WTC11 (cell line): ENCODE results near the gene ANGPTL1. TPM values are rescaled to one million over a fixed set of nuclear protein-coding genes. Genes with fewer than 3 reads are reported as not detected.

ENCODE experiments used
- ATAC-seq: fragments of 200-7000 bp; cut with Tn5 transposase; 2 replicates; pipeline ENCODE4 v1.10.0; 2021; ENCODE audit warnings: mild to moderate bottlenecking, moderate library complexity
- CTCF ChIA-PET: fragments of 300-600 bp; sonication (Branson Sonifier 250); formaldehyde crosslinking; loops from one replicate; lab custom pipeline; 2021; ENCODE audit warnings: antibody characterized with exemption; lab: Charles Lee
- POLR2A ChIA-PET: fragments of 350-600 bp; sonication (Branson Sonifier 250); formaldehyde crosslinking; loops from one replicate; lab custom pipeline; 2021; ENCODE audit warnings: antibody characterized with exemption; lab: Charles Lee
- DNase-seq: peaks from one replicate; pipeline ENCODE4 v3.0.0; 2021; ENCODE audit warnings: low spot score
- H3K27ac Mint-ChIP-seq: 2 replicates; pipeline ENCODE4 v1.8.0; 2021; ENCODE audit warnings: mixed read lengths
- H3K27me3 Mint-ChIP-seq: 2 replicates; pipeline ENCODE4 v1.8.0; 2021; ENCODE audit warnings: low read depth, mild to moderate bottlenecking, moderate library complexity, mixed read lengths
- H3K36me3 Mint-ChIP-seq: 2 replicates; pipeline ENCODE4 v1.8.0; 2021; ENCODE audit warnings: mixed read lengths
- H3K4me1 Mint-ChIP-seq: 2 replicates; pipeline ENCODE4 v1.8.0; 2022; ENCODE audit warnings: mixed read lengths
- H3K4me3 Mint-ChIP-seq: 2 replicates; pipeline ENCODE4 v1.8.0; 2021; ENCODE audit warnings: mild to moderate bottlenecking, moderate library complexity, mixed read lengths
- H3K9me3 Mint-ChIP-seq: 2 replicates; pipeline ENCODE4 v1.8.0; 2021; ENCODE audit warnings: mixed read lengths
- CREB1 ChIP-seq: sonication (generic); formaldehyde crosslinking; IDR thresholded peaks from 2 replicates; pipeline ENCODE4 v1.8.0; 2023; ENCODE audit warnings: mild to moderate bottlenecking, missing genetic modification reagents
- E2F1 ChIP-seq: sonication (generic); formaldehyde crosslinking; IDR thresholded peaks from 2 replicates; pipeline ENCODE4 v1.8.0; 2022; ENCODE audit warnings: mild to moderate bottlenecking, missing genetic modification reagents
- ERG ChIP-seq: fragments of 250-450 bp; sonication (Bioruptor Pico); IDR thresholded peaks from 2 replicates; pipeline ENCODE4 v1.8.0; 2021; ENCODE audit warnings: mild to moderate bottlenecking
- FOXJ3 ChIP-seq: sonication (generic); formaldehyde crosslinking; IDR thresholded peaks from 2 replicates; pipeline ENCODE4 v1.9.0; 2021; ENCODE audit warnings: missing genetic modification reagents, mild to moderate bottlenecking, borderline replicate concordance
- GABPB1 ChIP-seq: sonication (generic); formaldehyde crosslinking; IDR thresholded peaks from 2 replicates; pipeline ENCODE4 v1.8.1; 2023; ENCODE audit warnings: mild to moderate bottlenecking, missing genetic modification reagents
- GRHL2 ChIP-seq: fragments of 250-450 bp; sonication (Bioruptor Pico); IDR thresholded peaks from 2 replicates; pipeline ENCODE4 v1.8.0; 2022; ENCODE audit warnings: mild to moderate bottlenecking, moderate library complexity; ENCODE audit not compliant: insufficient replicate concordance, severe bottlenecking
- GTF2I ChIP-seq: fragments of 250-450 bp; sonication (Bioruptor Pico); conservative IDR thresholded peaks from 2 replicates; pipeline ENCODE4 v1.4.0; 2021; ENCODE audit warnings: mild to moderate bottlenecking
- MXD4 ChIP-seq: fragments of 250-450 bp; sonication (Bioruptor Pico); IDR thresholded peaks from 2 replicates; pipeline ENCODE4 v1.8.0; 2021; ENCODE audit warnings: mild to moderate bottlenecking, moderate library complexity, borderline replicate concordance
- PRDM15 ChIP-seq: sonication (generic); formaldehyde crosslinking; IDR thresholded peaks from 2 replicates; pipeline ENCODE4 v1.8.0; 2022; ENCODE audit warnings: missing genetic modification reagents
- PREB ChIP-seq: sonication (generic); formaldehyde crosslinking; IDR thresholded peaks from 2 replicates; pipeline ENCODE4 v1.8.1; 2022; ENCODE audit warnings: mild to moderate bottlenecking, missing genetic modification reagents, moderate library complexity, borderline replicate concordance
- PRRX2 ChIP-seq: fragments of 250-450 bp; sonication (Bioruptor Pico); IDR thresholded peaks from 2 replicates; pipeline ENCODE4 v1.8.0; 2021; ENCODE audit warnings: mild to moderate bottlenecking
- RORB ChIP-seq: fragments of 250-450 bp; sonication (Bioruptor Pico); IDR thresholded peaks from 2 replicates; pipeline ENCODE4 v1.9.0; 2021; ENCODE audit warnings: mild to moderate bottlenecking
- SP1 ChIP-seq: sonication (generic); formaldehyde crosslinking; conservative IDR thresholded peaks from 2 replicates; pipeline ENCODE4 v1.8.1; 2022; ENCODE audit warnings: missing genetic modification reagents
- TEAD4 ChIP-seq: sonication (generic); formaldehyde crosslinking; IDR thresholded peaks from 2 replicates; pipeline ENCODE4 v1.8.0; 2022; ENCODE audit warnings: mild to moderate bottlenecking, missing genetic modification reagents
- ZNF138 ChIP-seq: sonication (generic); formaldehyde crosslinking; conservative IDR thresholded peaks from 2 replicates; pipeline ENCODE4 v1.8.1; 2022; ENCODE audit warnings: mild to moderate bottlenecking, moderate library complexity, missing genetic modification reagents
- ZNF219 ChIP-seq: sonication (generic); formaldehyde crosslinking; IDR thresholded peaks from 2 replicates; pipeline ENCODE4 v1.8.0; 2023; ENCODE audit warnings: missing genetic modification reagents, mild to moderate bottlenecking, borderline replicate concordance
- ZNF263 ChIP-seq: sonication (generic); formaldehyde crosslinking; IDR thresholded peaks from 2 replicates; pipeline ENCODE4 v1.8.1; 2022; ENCODE audit warnings: low read depth, mild to moderate bottlenecking, moderate library complexity, missing genetic modification reagents
- ZNF416 ChIP-seq: fragments of 250-450 bp; sonication (Bioruptor Pico); IDR thresholded peaks from 2 replicates; pipeline ENCODE4 v1.9.0; 2021; ENCODE audit warnings: mild to moderate bottlenecking, inconsistent platforms
- ZNF671 ChIP-seq: fragments of 250-450 bp; sonication (Bioruptor Pico); IDR thresholded peaks from 2 replicates; pipeline ENCODE4 v1.8.0; 2021; ENCODE audit warnings: mild to moderate bottlenecking
- total RNA-seq: library from RNA; stranded (reverse); gene quantifications from 3 replicates; pipeline ENCODE4 v1.2.3, GENCODE V29; 2021
- TF ChIP-seq, protein P1 (sequence below): fragments of 250-450 bp; sonication (Bioruptor Pico); conservative IDR thresholded peaks from 2 replicates; pipeline ENCODE4 v1.9.0; 2021; ENCODE audit warnings: mild to moderate bottlenecking
- TF ChIP-seq, protein P2 (sequence below): sonication (generic); formaldehyde crosslinking; IDR thresholded peaks from 2 replicates; pipeline ENCODE4 v1.8.1; 2023; ENCODE audit warnings: mild to moderate bottlenecking, missing genetic modification reagents

ANGPTL1 gene
- total RNA-seq, 1 experiment from 2014 or later = not detected

- no peak for DNase-seq
- POLR2A ChIA-PET = no interaction called here
- peaks cover 3% of the 10 kb centered on the region for H3K9me3 Mint-ChIP-seq
Measured at GRCh38 chr1:178908358-178908757, 37.5 kb upstream of the ANGPTL1 start.

DNA sequence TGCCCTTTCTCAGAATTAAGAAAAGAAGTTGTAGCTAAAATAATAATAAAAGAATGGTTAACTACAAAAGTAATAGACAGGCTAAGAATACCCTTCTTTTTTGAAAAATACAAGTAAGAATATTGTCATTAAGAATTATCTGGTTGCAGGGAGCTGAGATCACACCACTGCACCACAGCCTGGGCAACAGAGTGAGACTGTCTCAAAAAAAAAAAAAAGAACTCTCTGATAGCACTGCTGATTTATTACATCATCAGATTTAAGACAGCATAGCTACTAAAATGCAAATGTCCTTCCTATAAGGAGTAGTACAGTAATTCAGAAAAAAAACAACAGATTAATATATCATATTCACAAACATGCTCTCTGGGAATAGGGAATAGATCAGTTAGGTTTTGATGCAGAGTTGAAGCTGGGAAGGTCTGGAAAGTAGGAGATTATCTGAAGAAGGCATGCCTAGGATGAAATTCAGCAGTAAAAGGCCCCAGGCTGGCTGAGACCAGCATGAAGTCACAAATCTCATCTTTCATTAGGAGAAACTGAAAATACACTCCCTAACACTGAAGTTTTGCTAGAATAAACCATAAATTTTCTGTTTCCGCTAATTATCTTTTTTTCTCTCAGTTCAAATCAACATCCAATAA is 30.7 kb upstream of the ANGPTL1 start:
- H3K9me3 Mint-ChIP-seq = peaks cover 9% of the 10 kb centered on the region
- H3K27ac Mint-ChIP-seq = no peak overlapping the region
- no peaks in the 10 kb centered on the region for H3K27me3 Mint-ChIP-seq
- ChIA-PET POLR2A (no interaction called here), CTCF (interaction anchor here (1.7 kb wide), 1 partner anchor 101 kb away, joined by 6 read pairs; no protein-coding TSS in a partner anchor)
- no peak for ATAC-seq
- H3K4me3 Mint-ChIP-seq = no peak overlapping the region
- peaks cover 22% of the 10 kb centered on the region for H3K36me3 Mint-ChIP-seq
- no peak for DNase-seq
- TF ChIP-seq ERG (CRISPR knock-in tag) (no peak), RORB (no peak), PRRX2 (CRISPR knock-in tag) (no peak), ZNF671 (CRISPR knock-in tag) (no peak), ZNF219 (CRISPR knock-in tag) (no peak)
- H3K4me1 Mint-ChIP-seq = peaks cover 3% of the 10 kb centered on the region; the same call in 1 of the 2 replicates

More at GRCh38 chr1:178908358-178908757, 37.5 kb upstream of the ANGPTL1 start:
- CTCF ChIA-PET = no interaction called here
- peaks cover 3% of the 10 kb centered on the region; the same call in 1 of the 2 replicates for H3K4me1 Mint-ChIP-seq
- H3K36me3 Mint-ChIP-seq = peaks cover 19% of the 10 kb centered on the region
- no peak overlapping the region for H3K4me3 Mint-ChIP-seq
- ATAC-seq = no peak
- H3K27me3 Mint-ChIP-seq = no peaks in the 10 kb centered on the region
- no peak overlapping the region for H3K27ac Mint-ChIP-seq
- no peak for TF ChIP-seq GTF2I (CRISPR knock-in tag)
- no peak for TF ChIP-seq FOXJ3
- TF ChIP-seq ZNF138 (CRISPR knock-in tag) = no peak
- no peak for TF ChIP-seq SP1
- TF ChIP-seq GABPB1 = no peak
- TF ChIP-seq ZNF416 (CRISPR knock-in tag) = no peak

DNA sequence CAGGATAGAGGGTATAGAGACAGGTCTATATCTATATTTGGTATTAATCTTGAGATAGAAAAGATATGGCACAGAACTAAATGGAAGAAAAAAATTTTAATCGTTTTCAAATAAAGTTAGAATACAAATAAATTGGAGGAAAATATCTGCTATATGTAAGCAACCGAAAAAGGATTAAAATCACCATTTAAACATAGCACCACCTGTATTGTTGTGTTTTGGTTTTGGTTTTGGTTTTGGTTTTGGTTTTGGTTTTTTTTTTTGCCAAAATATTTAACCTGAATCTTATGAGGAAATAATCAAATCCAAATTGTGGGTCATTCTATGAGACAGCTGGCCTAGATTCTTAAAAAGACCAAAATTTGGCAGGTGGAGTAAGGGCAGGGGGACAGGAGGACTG is 28.5 kb upstream of the ANGPTL1 start:
- peaks cover 20% of the 10 kb centered on the region for H3K9me3 Mint-ChIP-seq
- CTCF ChIA-PET = no interaction called here
- TF ChIP-seq PREB (CRISPR knock-in tag) = no peak
- no peak for TF ChIP-seq TEAD4
- no peak for TF ChIP-seq ERG (CRISPR knock-in tag)
- no peak for TF ChIP-seq CREB1
- no peak for TF ChIP-seq PRDM15 (CRISPR knock-in tag)
- no peak for TF ChIP-seq ZNF263
- TF ChIP-seq, protein P1, sequence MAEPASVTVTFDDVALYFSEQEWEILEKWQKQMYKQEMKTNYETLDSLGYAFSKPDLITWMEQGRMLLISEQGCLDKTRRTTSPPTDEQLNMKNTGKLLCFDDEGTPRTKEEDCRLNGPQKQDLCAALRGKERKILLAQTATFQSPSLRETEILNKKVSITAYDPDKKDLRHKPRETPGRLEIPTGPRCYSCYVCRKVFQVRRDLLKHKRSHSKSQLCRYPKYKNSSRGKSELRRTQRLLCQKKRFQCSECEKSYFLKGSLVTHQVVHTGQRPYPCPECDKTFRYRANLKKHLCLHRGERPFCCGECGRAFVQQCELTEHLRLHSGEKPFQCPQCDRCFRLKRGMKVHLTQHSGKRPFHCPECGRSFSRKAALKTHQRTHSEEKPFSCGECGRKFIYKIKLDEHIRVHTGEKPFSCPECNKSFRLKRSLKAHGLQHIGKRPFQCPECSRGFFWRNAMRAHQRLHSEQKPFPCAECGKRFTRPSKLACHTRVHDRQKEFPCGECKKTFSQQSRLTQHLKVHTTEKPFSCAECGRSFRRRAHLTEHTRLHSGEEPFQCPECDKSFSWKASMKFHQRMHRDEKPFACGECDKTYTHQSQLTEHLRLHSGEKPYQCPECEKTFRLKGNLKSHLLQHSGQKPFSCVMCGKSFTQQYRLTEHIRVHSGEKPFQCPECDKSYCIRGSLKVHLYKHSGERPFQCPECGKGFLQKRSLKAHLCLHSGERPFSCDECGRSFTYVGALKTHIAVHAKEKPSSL (CRISPR knock-in tag) = no peak
- no peak for TF ChIP-seq GRHL2 (CRISPR knock-in tag)
- TF ChIP-seq, protein P2, sequence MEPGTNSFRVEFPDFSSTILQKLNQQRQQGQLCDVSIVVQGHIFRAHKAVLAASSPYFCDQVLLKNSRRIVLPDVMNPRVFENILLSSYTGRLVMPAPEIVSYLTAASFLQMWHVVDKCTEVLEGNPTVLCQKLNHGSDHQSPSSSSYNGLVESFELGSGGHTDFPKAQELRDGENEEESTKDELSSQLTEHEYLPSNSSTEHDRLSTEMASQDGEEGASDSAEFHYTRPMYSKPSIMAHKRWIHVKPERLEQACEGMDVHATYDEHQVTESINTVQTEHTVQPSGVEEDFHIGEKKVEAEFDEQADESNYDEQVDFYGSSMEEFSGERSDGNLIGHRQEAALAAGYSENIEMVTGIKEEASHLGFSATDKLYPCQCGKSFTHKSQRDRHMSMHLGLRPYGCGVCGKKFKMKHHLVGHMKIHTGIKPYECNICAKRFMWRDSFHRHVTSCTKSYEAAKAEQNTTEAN (CRISPR knock-in tag) = no peak
- TF ChIP-seq MXD4 (CRISPR knock-in tag) = no peak
- TF ChIP-seq E2F1 (CRISPR knock-in tag) = no peak
- peaks cover 34% of the 10 kb centered on the region for H3K36me3 Mint-ChIP-seq
- no peak overlapping the region for H3K27ac Mint-ChIP-seq
- no peaks in the 10 kb centered on the region for H3K27me3 Mint-ChIP-seq
- no peaks in the 10 kb centered on the region for H3K4me1 Mint-ChIP-seq
- H3K4me3 Mint-ChIP-seq = no peak overlapping the region
- ATAC-seq (no peak), DNase-seq (no peak)
- POLR2A ChIA-PET = no interaction called here
